Ishikawa (cell line): ENCODE results near the gene ABCB8.

Experiments used
- CEBPB ChIP-seq: IDR thresholded peaks from 2 replicates; pipeline ENCODE4 v1.6.1; 2012
- CREB1 ChIP-seq: IDR thresholded peaks from 2 replicates; pipeline ENCODE4 v1.6.1; 2012; ENCODE audit warnings: low read depth
- EGR1 ChIP-seq: IDR thresholded peaks from 2 replicates; pipeline ENCODE4 v1.6.1; 2012
- EP300 ChIP-seq: IDR thresholded peaks from 2 replicates; pipeline ENCODE4 v1.6.1; 2012; ENCODE audit warnings: borderline replicate concordance
- FOXM1 ChIP-seq: IDR thresholded peaks from 2 replicates; pipeline ENCODE4 v1.6.1; 2012; ENCODE audit warnings: low read depth, borderline replicate concordance
- NFIC ChIP-seq: IDR thresholded peaks from 2 replicates; pipeline ENCODE4 v1.6.1; 2012
- RAD21 ChIP-seq: IDR thresholded peaks from 2 replicates; pipeline ENCODE4 v1.6.1; 2012; ENCODE audit warnings: low read depth
- TAF1 ChIP-seq: IDR thresholded peaks from 2 replicates; pipeline ENCODE4 v1.6.1; 2012; ENCODE audit warnings: low read depth, mild to moderate bottlenecking
- TCF12 ChIP-seq: IDR thresholded peaks from 2 replicates; pipeline ENCODE4 v1.6.1; 2012; ENCODE audit warnings: low read depth
- TEAD4 ChIP-seq: IDR thresholded peaks from 2 replicates; pipeline ENCODE4 v1.6.1; 2012
- YY1 ChIP-seq: IDR thresholded peaks from 2 replicates; pipeline ENCODE4 v1.6.1; 2012; ENCODE audit warnings: low read depth
- ZBTB7A ChIP-seq: IDR thresholded peaks from 2 replicates; pipeline ENCODE4 v1.6.1; 2012; ENCODE audit warnings: low read depth
- TF ChIP-seq, protein P1 (sequence below): IDR thresholded peaks from 2 replicates; pipeline ENCODE4 v1.6.1; 2012
- TF ChIP-seq, protein P2 (sequence below): IDR thresholded peaks from 2 replicates; pipeline ENCODE4 v1.6.1; 2012
- TF ChIP-seq, protein P3 (sequence below): IDR thresholded peaks from 2 replicates; pipeline ENCODE4 v1.6.1; 2012; ENCODE audit warnings: low read depth, mild to moderate bottlenecking

ABCB8 gene

DNA sequence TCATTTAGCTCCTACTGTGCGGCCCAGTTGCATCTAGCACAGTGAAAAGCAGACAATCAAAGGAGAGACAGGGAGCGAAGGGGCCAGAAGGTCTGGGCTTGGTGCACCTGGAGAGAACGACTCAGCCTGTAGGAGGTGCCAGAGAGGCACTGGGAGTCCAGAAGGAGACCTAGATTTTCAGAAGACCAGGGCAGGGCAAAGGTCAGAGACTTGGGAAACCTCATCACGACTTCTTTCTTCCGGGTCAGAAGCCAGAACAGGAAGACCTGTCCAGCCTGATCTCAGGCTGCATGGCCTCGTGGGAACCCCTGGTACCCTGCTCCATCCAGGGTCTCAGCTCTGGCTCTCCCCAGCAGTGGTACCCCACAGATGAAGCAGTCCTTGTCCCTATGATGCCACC, 63.2 kb downstream of the ABCB8 start:
- TF ChIP-seq RAD21, result peak; percentile 25; the same call in 1 of the 2 replicates
- TF ChIP-seq YY1, result no peak

DNA sequence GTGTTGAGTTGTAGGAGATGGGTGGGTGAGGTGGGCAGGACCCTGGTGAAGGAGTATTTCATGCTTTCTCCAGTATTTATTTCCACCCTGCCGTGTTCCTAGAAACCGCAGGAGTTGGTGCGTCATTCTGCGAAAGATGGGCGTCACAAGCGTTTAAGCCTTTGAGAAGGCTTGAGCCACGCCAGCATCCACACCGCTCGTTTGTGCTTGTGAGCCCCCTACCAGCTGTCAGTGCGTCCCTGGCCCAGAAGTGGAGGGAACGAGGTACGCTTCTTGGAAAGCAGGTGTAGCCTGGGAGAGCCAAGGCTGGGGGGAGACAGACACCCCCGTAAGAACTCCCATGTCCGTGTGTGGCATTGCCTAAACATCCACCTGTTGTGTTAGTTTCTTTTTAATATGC, 63.7 kb downstream of the ABCB8 start:
- TF ChIP-seq YY1 (no peak), ZBTB7A (no peak), EP300 (no peak), TEAD4 (no peak), NFIC (no peak), TAF1 (no peak), EGR1 (no peak), CREB1 (no peak), TCF12 (no peak), RAD21 (no peak), FOXM1 (no peak), CEBPB (no peak)
- TF ChIP-seq, protein P1, sequence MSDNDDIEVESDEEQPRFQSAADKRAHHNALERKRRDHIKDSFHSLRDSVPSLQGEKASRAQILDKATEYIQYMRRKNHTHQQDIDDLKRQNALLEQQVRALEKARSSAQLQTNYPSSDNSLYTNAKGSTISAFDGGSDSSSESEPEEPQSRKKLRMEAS, result no peak
- TF ChIP-seq, protein P2, sequence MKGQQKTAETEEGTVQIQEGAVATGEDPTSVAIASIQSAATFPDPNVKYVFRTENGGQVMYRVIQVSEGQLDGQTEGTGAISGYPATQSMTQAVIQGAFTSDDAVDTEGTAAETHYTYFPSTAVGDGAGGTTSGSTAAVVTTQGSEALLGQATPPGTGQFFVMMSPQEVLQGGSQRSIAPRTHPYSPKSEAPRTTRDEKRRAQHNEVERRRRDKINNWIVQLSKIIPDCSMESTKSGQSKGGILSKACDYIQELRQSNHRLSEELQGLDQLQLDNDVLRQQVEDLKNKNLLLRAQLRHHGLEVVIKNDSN, result no peak
- TF ChIP-seq, protein P3, sequence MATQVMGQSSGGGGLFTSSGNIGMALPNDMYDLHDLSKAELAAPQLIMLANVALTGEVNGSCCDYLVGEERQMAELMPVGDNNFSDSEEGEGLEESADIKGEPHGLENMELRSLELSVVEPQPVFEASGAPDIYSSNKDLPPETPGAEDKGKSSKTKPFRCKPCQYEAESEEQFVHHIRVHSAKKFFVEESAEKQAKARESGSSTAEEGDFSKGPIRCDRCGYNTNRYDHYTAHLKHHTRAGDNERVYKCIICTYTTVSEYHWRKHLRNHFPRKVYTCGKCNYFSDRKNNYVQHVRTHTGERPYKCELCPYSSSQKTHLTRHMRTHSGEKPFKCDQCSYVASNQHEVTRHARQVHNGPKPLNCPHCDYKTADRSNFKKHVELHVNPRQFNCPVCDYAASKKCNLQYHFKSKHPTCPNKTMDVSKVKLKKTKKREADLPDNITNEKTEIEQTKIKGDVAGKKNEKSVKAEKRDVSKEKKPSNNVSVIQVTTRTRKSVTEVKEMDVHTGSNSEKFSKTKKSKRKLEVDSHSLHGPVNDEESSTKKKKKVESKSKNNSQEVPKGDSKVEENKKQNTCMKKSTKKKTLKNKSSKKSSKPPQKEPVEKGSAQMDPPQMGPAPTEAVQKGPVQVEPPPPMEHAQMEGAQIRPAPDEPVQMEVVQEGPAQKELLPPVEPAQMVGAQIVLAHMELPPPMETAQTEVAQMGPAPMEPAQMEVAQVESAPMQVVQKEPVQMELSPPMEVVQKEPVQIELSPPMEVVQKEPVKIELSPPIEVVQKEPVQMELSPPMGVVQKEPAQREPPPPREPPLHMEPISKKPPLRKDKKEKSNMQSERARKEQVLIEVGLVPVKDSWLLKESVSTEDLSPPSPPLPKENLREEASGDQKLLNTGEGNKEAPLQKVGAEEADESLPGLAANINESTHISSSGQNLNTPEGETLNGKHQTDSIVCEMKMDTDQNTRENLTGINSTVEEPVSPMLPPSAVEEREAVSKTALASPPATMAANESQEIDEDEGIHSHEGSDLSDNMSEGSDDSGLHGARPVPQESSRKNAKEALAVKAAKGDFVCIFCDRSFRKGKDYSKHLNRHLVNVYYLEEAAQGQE, result no peak

- TF ChIP-seq TCF12 (no peak), CREB1 (no peak), EGR1 (no peak), TEAD4 (no peak), TAF1 (no peak), YY1 (no peak), FOXM1 (no peak), EP300 (no peak)
- TF ChIP-seq, protein P1, result no peak
Measured at GRCh38 chr7:151093748-151094147, 65.5 kb downstream of the ABCB8 start.

DNA sequence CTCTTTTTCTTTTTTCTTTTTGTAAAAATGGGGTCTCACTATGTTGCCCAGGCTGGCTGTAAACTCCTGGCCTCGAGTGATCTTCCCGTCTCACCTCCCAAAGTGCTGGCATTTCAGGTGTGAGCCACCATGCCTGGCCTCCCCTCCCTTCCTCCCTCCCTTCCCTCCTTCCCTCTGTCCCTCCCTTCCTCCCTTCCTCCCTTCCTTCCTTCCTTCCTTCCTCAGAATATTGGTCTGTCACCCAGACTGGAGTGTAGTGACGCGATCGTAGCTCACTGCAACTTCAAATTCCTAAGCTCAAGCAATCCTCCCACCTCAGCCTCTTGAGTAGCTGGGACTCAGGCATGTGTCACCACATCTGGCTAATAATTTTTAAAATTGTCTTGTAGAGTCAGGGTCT, 66.4 kb downstream of the ABCB8 start:
- TF ChIP-seq EP300 (no peak), RAD21 (no peak), YY1 (no peak), ZBTB7A (no peak), NFIC (no peak), CEBPB (no peak), TAF1 (no peak), CREB1 (no peak), TEAD4 (no peak), EGR1 (no peak)
- TF ChIP-seq, protein P1, result no peak
- TF ChIP-seq, protein P2, result no peak
- TF ChIP-seq, protein P3, result no peak

- TF ChIP-seq TCF12 (no peak), CEBPB (no peak), NFIC (no peak), RAD21 (no peak), EGR1 (no peak), ZBTB7A (no peak), TAF1 (no peak), EP300 (no peak), CREB1 (no peak), FOXM1 (no peak), TEAD4 (no peak), YY1 (no peak)
- TF ChIP-seq, protein P1, result no peak
- TF ChIP-seq, protein P3, result no peak
- TF ChIP-seq, protein P2, result no peak
Measured at GRCh38 chr7:151095123-151095797, 67.0 kb downstream of the ABCB8 start.
